ENCODE data around the gene SMYD4.
"Not testable (repeated sequence)": the region's sequence is repeated elsewhere in the genome, so short reads cannot be mapped to it uniquely, and the experiment has no call there.

SMYD4 gene

GRCh38 chr17:1820528-1821252, 9.0 kb downstream of the SMYD4 start:
- Histone ChIP-seq H3K4me3 (ENCODE audit: low read depth in 1 of 2, low read length in 2 of 2) (no peak overlapping the region), H3K27me3 (ENCODE audit: low read depth, low read length) (no peaks in the 10 kb centered on the region), H3K9me3 (ENCODE audit: control insufficient read depth in 1 of 2, low read length in 2 of 2) (no peaks in the 10 kb centered on the region), H3K36me3 (ENCODE audit: control insufficient read depth in 1 of 2, insufficient read depth in 2 of 2, low read length in 2 of 2) (peaks cover 3 to 5% of the 10 kb centered on the region in 2 donors), H3K4me1 (ENCODE audit: control insufficient read depth in 1 of 2, insufficient read depth in 2 of 2, low read length in 2 of 2) (no peaks in the 10 kb centered on the region), H3K27ac (ENCODE audit: low read length) (no peak overlapping the region)

- peaks cover 4 to 18% of the 10 kb centered on the region in 2 donors for H3K36me3 ChIP-seq (ENCODE audit: control insufficient read depth in 1 of 2, insufficient read depth in 2 of 2, low read length in 2 of 2)
- H3K27ac ChIP-seq (ENCODE audit: low read length), result no peak overlapping the region
- H3K9me3 ChIP-seq (ENCODE audit: control insufficient read depth in 1 of 2, low read length in 2 of 2), result no peaks in the 10 kb centered on the region
- H3K4me1 ChIP-seq (ENCODE audit: control insufficient read depth in 1 of 2, insufficient read depth in 2 of 2, low read length in 2 of 2), result no peaks in the 10 kb centered on the region
- no peak overlapping the region for H3K4me3 ChIP-seq (ENCODE audit: low read depth in 1 of 2, low read length in 2 of 2)
- H3K27me3 ChIP-seq (ENCODE audit: low read depth, low read length), result no peaks in the 10 kb centered on the region
Observed at GRCh38 chr17:1813088-1813487, 16.6 kb downstream of the SMYD4 start.

GRCh38 chr17:1810450-1811103, 19.1 kb downstream of the SMYD4 start:
- no peak overlapping the region for H3K4me3 ChIP-seq (ENCODE audit: low read depth in 1 of 2, low read length in 2 of 2)
- H3K9me3 ChIP-seq (ENCODE audit: control insufficient read depth in 1 of 2, low read length in 2 of 2), result no peaks in the 10 kb centered on the region
- H3K4me1 ChIP-seq (ENCODE audit: control insufficient read depth in 1 of 2, insufficient read depth in 2 of 2, low read length in 2 of 2), result no peaks in the 10 kb centered on the region
- H3K27ac ChIP-seq (ENCODE audit: low read length), result no peak overlapping the region
- peaks cover 4 to 18% of the 10 kb centered on the region in 2 donors for H3K36me3 ChIP-seq (ENCODE audit: control insufficient read depth in 1 of 2, insufficient read depth in 2 of 2, low read length in 2 of 2)
- H3K27me3 ChIP-seq (ENCODE audit: low read depth, low read length), result no peaks in the 10 kb centered on the region

GRCh38 chr17:1809815-1810214, 19.9 kb downstream of the SMYD4 start:
- H3K27ac ChIP-seq (ENCODE audit: low read length); H3K4me1 ChIP-seq (ENCODE audit: control insufficient read depth in 1 of 2, insufficient read depth in 2 of 2, low read length in 2 of 2); H3K4me3 ChIP-seq (ENCODE audit: low read depth in 1 of 2, low read length in 2 of 2); H3K9me3 ChIP-seq (ENCODE audit: control insufficient read depth in 1 of 2, low read length in 2 of 2); H3K27me3 ChIP-seq (ENCODE audit: low read depth, low read length): not testable (repeated sequence)
- H3K36me3 ChIP-seq (ENCODE audit: control insufficient read depth in 1 of 2, insufficient read depth in 2 of 2, low read length in 2 of 2), result peaks cover 4 to 18% of the 10 kb centered on the region in 2 donors

- peak overlapping the region; percentile 16 for H3K27ac ChIP-seq (ENCODE audit: low read length)
- no peaks in the 10 kb centered on the region for H3K4me1 ChIP-seq (ENCODE audit: control insufficient read depth in 1 of 2, insufficient read depth in 2 of 2, low read length in 2 of 2)
- H3K9me3 ChIP-seq (ENCODE audit: control insufficient read depth in 1 of 2, low read length in 2 of 2), result no peaks in the 10 kb centered on the region
- no peak overlapping the region for H3K4me3 ChIP-seq (ENCODE audit: low read depth in 1 of 2, low read length in 2 of 2)
- peaks cover 8 to 19% of the 10 kb centered on the region in 2 donors for H3K36me3 ChIP-seq (ENCODE audit: control insufficient read depth in 1 of 2, insufficient read depth in 2 of 2, low read length in 2 of 2)
- no peaks in the 10 kb centered on the region for H3K27me3 ChIP-seq (ENCODE audit: low read depth, low read length)
Observed at GRCh38 chr17:1808644-1809043, 21.1 kb downstream of the SMYD4 start.

- Histone ChIP-seq H3K4me3 (ENCODE audit: low read depth in 1 of 2, low read length in 2 of 2) (no peak overlapping the region), H3K4me1 (ENCODE audit: control insufficient read depth in 1 of 2, insufficient read depth in 2 of 2, low read length in 2 of 2) (no peaks in the 10 kb centered on the region), H3K27ac (ENCODE audit: low read length) (peak overlapping the region; percentile 16), H3K36me3 (ENCODE audit: control insufficient read depth in 1 of 2, insufficient read depth in 2 of 2, low read length in 2 of 2) (peaks cover 8 to 19% of the 10 kb centered on the region in 2 donors), H3K9me3 (ENCODE audit: control insufficient read depth in 1 of 2, low read length in 2 of 2) (no peaks in the 10 kb centered on the region), H3K27me3 (ENCODE audit: low read depth, low read length) (no peaks in the 10 kb centered on the region)
Observed at GRCh38 chr17:1807890-1808289, 21.8 kb downstream of the SMYD4 start.

GRCh38 chr17:1803280-1803679, 26.4 kb downstream of the SMYD4 start:
- H3K9me3 ChIP-seq (ENCODE audit: control insufficient read depth in 1 of 2, low read length in 2 of 2), result no peaks in the 10 kb centered on the region
- no peaks in the 10 kb centered on the region for H3K4me1 ChIP-seq (ENCODE audit: control insufficient read depth in 1 of 2, insufficient read depth in 2 of 2, low read length in 2 of 2)
- no peak overlapping the region for H3K4me3 ChIP-seq (ENCODE audit: low read depth in 1 of 2, low read length in 2 of 2)
- no peak overlapping the region for H3K27ac ChIP-seq (ENCODE audit: low read length)
- no peaks in the 10 kb centered on the region for H3K27me3 ChIP-seq (ENCODE audit: low read depth, low read length)
- peaks cover 14 to 19% of the 10 kb centered on the region in 2 donors for H3K36me3 ChIP-seq (ENCODE audit: control insufficient read depth in 1 of 2, insufficient read depth in 2 of 2, low read length in 2 of 2)

GRCh38 chr17:1802429-1802828, 27.3 kb downstream of the SMYD4 start:
- H3K27ac ChIP-seq (ENCODE audit: low read length), result no peak overlapping the region
- H3K27me3 ChIP-seq (ENCODE audit: low read depth, low read length), result no peaks in the 10 kb centered on the region
- H3K36me3 ChIP-seq (ENCODE audit: control insufficient read depth in 1 of 2, insufficient read depth in 2 of 2, low read length in 2 of 2), result peaks cover 14 to 19% of the 10 kb centered on the region in 2 donors
- H3K4me3 ChIP-seq (ENCODE audit: low read depth in 1 of 2, low read length in 2 of 2), result no peak overlapping the region
- H3K9me3 ChIP-seq (ENCODE audit: control insufficient read depth in 1 of 2, low read length in 2 of 2), result no peaks in the 10 kb centered on the region
- peaks cover 0 to 1% of the 10 kb centered on the region in 2 donors for H3K4me1 ChIP-seq (ENCODE audit: control insufficient read depth in 1 of 2, insufficient read depth in 2 of 2, low read length in 2 of 2)

- Histone ChIP-seq H3K27me3 (ENCODE audit: low read depth, low read length) (no peaks in the 10 kb centered on the region), H3K4me3 (ENCODE audit: low read depth in 1 of 2, low read length in 2 of 2) (no peak overlapping the region), H3K36me3 (ENCODE audit: control insufficient read depth in 1 of 2, insufficient read depth in 2 of 2, low read length in 2 of 2) (peaks cover 14 to 19% of the 10 kb centered on the region in 2 donors), H3K4me1 (ENCODE audit: control insufficient read depth in 1 of 2, insufficient read depth in 2 of 2, low read length in 2 of 2) (peaks cover 0 to 12% of the 10 kb centered on the region in 2 donors), H3K9me3 (ENCODE audit: control insufficient read depth in 1 of 2, low read length in 2 of 2) (no peaks in the 10 kb centered on the region), H3K27ac (ENCODE audit: low read length) (no peak overlapping the region)
Observed at GRCh38 chr17:1800712-1801111, 29.0 kb downstream of the SMYD4 start.

GRCh38 chr17:1800240-1800639, 29.5 kb downstream of the SMYD4 start:
- Histone ChIP-seq H3K27me3 (ENCODE audit: low read depth, low read length) (no peaks in the 10 kb centered on the region), H3K4me3 (ENCODE audit: low read depth in 1 of 2, low read length in 2 of 2) (no peak overlapping the region), H3K27ac (ENCODE audit: low read length) (no peak overlapping the region), H3K9me3 (ENCODE audit: control insufficient read depth in 1 of 2, low read length in 2 of 2) (no peaks in the 10 kb centered on the region), H3K36me3 (ENCODE audit: control insufficient read depth in 1 of 2, insufficient read depth in 2 of 2, low read length in 2 of 2) (peaks cover 14 to 19% of the 10 kb centered on the region in 2 donors), H3K4me1 (ENCODE audit: control insufficient read depth in 1 of 2, insufficient read depth in 2 of 2, low read length in 2 of 2) (peaks cover 0 to 12% of the 10 kb centered on the region in 2 donors)

- H3K27ac ChIP-seq (ENCODE audit: low read length); H3K9me3 ChIP-seq (ENCODE audit: control insufficient read depth in 1 of 2, low read length in 2 of 2); H3K27me3 ChIP-seq (ENCODE audit: low read depth, low read length); H3K4me3 ChIP-seq (ENCODE audit: low read depth in 1 of 2, low read length in 2 of 2): not testable (repeated sequence)
- Histone ChIP-seq H3K4me1 (ENCODE audit: control insufficient read depth in 1 of 2, insufficient read depth in 2 of 2, low read length in 2 of 2) (peaks cover 0 to 12% of the 10 kb centered on the region in 2 donors), H3K36me3 (ENCODE audit: control insufficient read depth in 1 of 2, insufficient read depth in 2 of 2, low read length in 2 of 2) (peaks cover 10 to 14% of the 10 kb centered on the region in 2 donors)
Observed at GRCh38 chr17:1797846-1798245, 31.9 kb downstream of the SMYD4 start.
